DMS153 treated with DMSO at 0.1 percent for 48 hours (cell line): Measurements from ENCODE around the gene TGFBR3L.
"Not testable (repeated sequence)": the region's sequence is repeated elsewhere in the genome, so short reads cannot be mapped to it uniquely, and the experiment has no call there.

Experiments
- DNase-seq: peaks from one replicate; lab custom pipeline; 2025; ENCODE audit not compliant: unreplicated experiment; lab: John Stamatoyannopoulos, UW

Gene TGFBR3L

DNA sequence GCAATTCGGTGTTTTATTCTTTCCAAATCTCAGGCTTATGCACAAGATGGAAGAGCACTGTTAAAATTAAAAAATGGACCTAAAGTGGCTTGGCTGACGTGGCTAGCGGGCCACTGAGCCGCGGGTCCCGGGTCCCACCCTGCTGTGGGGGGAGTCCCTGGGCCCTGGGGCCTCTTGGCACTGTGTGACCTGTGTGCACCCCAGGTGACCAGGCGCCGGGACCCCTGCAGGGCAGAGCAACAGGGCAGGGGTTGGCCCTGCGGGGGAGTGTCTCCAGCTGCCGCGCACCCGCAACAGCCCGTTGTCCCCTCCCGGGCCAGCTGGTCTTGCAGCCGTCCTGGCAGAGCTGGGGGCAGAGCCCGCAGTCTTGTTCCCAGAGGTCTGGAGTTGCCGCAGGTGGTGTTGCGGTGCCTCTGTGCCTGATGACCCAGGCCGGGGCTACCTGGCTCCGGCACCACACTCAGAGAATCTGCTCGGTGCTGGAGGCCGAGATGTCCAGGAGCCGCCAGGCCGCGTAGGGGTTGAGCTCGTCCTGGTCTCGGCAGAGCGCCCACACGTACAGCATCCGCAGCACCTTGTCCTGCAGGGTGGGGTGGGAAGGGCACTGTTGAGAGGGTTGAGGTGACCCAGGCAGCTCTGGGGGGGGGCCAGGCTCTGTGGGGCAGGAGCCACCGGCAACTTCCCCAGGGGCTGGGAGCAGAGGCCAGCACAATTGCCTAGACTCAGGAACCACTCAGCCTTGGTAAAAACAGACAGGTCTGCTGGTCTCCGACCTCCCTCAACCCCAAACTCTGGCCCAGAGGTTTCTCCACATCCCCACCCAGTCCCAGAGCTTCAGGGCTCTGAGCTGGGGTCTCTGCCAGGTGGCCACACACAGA lies 12.3 kb downstream of the TGFBR3L start:
- DNase-seq: no peak

DNA sequence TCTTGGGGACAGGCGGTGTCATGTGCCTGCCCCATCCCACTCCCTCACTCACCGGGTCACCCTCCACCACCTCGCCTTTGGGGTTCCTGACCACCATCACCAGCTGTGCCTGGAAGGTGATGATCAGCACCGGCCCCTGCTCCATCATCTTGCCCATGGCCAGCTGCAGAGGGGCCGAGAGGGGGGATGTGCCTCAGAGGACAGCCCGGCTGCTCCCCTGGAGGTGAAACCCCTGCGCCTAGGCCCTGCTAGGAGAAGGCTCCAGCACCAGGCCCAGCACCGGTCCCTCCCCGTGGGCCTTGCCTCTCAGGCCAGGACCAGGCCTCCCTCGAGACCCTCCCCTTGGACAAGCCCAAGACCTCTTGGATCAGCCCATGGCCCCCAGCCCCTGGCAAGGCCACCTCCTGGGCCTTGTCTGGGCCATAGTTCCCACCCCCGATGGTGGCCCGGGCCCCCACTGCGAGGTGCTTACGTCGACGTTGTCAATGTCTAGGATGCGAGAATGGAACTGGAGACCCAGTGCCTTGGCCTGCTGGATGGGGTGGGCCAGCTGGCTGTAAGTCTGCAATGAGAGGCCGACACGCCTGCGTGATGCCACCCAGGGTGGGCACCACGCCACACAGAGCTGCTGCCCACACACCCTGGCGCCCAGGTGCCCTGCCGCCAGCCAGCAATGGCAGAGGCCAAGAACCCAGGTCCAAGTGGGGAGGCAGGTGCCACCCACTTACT lies 13.1 kb downstream of the TGFBR3L start:
- no peak for DNase-seq

- DNase-seq: no peak
These were observed 13.7 kb downstream of the TGFBR3L start for GRCh38 chr19:7928334-7928706.

DNA sequence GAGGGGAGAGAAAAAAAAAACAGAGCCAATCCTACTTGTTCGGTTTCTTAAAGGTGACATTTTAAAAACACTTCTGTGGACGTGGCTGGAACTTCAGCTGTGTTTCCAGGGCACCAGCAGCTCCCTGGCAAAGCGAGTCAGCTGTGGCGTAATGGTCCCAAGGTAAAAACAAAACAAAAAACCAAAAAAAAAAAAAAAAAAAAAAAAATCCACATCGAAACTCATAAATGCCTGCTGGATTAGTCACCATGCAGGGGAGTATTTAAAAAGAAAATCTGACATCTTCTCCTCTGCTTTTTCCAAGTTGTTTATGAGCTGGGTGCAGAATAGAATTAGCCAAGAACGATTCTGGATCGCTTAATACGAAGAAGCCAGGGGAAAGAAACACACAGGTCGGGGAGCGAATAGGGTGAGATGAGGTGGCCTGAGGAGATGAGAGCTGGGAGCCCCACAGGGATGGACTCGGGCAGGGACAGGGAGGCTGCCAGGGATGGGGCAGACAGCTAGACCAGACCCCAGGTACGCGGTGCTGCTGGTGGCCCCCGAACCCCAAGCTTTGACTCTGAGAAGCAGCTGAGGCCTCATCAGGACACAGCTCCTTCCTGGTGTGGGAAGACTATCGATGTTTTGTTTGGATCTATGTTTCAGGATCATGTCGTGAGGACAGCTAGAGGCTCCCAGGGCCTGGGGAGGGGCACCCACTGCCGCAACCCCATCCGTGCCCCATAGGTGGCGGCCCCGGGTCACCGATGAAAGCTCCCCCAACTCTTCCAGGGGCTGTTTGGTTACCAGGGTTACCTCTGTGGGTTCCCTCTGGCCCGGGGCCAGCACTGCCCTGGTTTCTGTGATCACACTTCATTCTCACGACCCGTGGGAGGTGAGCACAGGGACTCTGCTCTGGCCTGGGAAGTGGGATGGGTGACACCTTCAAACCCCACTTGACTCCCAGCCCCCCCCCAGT lies 14.4 kb downstream of the TGFBR3L start:
- no peak for DNase-seq

GRCh38 chr19:7930030-7930429 lies 15.4 kb downstream of the TGFBR3L start:
- not testable (repeated sequence) for DNase-seq

GRCh38 chr19:7930765-7931164 lies 16.1 kb downstream of the TGFBR3L start:
- DNase-seq: no peak

GRCh38 chr19:7931221-7932061 lies 16.8 kb downstream of the TGFBR3L start:
- DNase-seq: no peak

- no peak for DNase-seq
These were observed 17.8 kb downstream of the TGFBR3L start for GRCh38 chr19:7932276-7932929.

GRCh38 chr19:7932930-7933300 lies 18.3 kb downstream of the TGFBR3L start:
- DNase-seq: no peak

- DNase-seq: no peak
These were observed 18.8 kb downstream of the TGFBR3L start for GRCh38 chr19:7933411-7933810.

- DNase-seq: no peak
These were observed 19.4 kb downstream of the TGFBR3L start for GRCh38 chr19:7933828-7934725.

- DNase-seq: no peak
These were observed 20.1 kb downstream of the TGFBR3L start for GRCh38 chr19:7934766-7935165.

- no peak for DNase-seq
These were observed 26.2 kb downstream of the TGFBR3L start for GRCh38 chr19:7940841-7941240.

DNA sequence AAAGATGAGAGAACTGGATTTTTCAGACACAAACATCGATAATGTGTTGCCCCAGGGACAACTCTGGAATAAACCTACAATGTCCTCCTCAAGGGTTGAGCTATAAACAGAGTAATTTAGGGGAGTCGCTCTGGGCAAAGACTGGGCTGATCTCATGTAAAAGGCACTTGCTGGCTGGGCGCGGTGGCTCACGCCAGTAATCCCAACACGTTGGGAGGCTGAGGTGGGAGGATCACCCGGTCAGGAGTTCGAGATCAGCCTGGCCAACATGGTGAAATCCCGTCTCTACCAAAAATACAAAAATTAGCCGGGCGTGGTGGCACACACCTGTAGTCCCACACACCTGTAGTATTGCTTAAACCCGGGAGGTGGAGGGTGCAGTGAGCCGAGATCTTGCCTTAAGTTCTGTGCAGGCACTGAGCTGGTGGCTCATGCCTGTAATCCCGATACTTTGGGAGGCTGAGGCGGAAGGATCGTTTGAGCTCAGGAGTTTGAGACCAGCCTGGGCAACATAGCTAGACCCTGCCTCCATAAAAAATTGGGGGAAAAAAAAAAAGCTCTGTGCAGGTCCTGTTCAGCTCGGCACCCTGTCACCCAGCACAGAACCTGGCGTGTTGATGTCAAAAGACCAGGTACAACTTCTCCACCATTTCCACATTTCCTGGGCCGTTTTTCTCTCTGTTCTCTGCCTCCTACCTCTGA lies 27.4 kb downstream of the TGFBR3L start:
- no peak for DNase-seq

GRCh38 chr19:7942981-7943443 lies 28.4 kb downstream of the TGFBR3L start:
- DNase-seq: no peak

DNA sequence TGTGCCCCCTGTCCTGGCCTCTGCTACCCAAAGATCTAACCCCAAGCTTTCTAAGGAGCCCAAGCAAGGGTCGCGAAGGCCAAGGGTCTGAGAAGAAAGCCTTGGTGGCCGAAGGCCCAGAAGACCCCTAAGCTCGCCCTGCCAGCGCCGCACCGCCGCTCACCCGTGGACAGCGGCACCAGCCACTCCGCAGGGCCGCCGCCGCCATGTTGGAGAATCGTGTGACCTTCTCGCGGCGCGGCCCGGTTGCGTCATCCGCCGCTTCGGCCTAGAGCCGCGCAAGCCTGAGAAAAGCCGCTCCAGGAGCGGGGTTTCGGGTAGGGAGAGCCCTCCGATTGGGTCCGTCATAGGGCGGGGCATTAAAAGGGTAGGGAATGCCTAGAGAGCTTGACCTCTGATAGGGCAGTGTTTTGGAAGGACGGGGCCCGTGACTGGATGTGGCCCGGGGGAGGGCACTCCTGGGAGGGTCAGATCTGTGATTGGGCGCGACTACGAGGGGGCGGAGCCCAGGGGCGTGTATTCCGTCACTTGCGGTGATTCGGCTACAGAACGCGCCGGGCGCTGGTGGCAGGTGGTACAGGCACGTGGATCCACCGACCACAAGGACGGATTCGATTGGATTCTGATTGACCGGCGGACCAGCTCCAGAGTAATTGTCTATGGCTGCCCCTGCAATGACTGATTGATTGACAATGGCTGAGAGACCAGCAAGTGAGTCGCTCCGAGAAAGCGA lies 29.0 kb downstream of the TGFBR3L start, which contains the start of gene TIMM44:
TSS of gene TIMM44 (minus strand) at position 223 of the 733 bp plus-strand sequence. CDS start at position 208, 15 bp downstream.
- peak; percentile 95 for DNase-seq

DNA sequence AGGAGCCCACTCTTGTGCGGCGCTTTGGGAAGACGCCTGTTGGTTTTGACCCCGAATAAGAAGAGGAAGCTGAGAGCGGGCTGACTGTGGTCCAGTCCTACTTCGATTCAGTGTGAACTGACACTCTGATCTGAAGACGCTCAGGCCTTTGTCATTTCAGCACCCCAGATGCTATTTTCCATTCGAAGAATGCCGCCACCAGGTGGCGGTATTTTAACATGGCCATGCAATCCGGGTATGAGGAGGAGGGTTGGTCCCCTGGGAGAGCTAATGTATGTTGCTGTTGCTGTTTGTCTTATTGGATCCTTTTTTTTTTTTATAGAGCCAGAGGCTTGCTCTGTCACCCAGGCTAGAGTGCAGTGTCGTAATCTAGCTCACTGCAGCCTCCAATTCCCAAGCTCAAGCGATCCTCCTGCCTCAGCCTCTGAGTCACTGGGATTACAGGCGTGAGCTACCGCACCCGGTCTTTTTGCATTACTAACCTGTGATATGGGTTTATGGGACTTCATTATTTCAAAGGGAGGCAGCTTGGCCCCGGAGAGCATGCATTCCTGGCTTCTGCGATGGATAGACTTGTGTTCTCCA lies 29.6 kb downstream of the TGFBR3L start:
- DNase-seq: peak; percentile 68
